H7 (cell line): Measurements from ENCODE around the gene IFNLR1. TPM values are rescaled to one million over a fixed set of nuclear protein-coding genes. Genes with fewer than 3 reads are reported as not detected.

ENCODE experiments used
- DNase-seq: peaks from one replicate; pipeline ENCODE4 v3.0.0; 2012
- H3K27me3 ChIP-seq: 2 replicates; pipeline ENCODE4 v1.6.0; 2011; ENCODE audit warnings: mild to moderate bottlenecking, low read length; ENCODE audit not compliant: control insufficient read depth, insufficient read depth
- H3K36me3 ChIP-seq: replicated peaks from 2 replicates; pipeline ENCODE4 v1.5.1; 2011; ENCODE audit warnings: low read length; ENCODE audit not compliant: control insufficient read depth, insufficient read depth
- H3K4me3 ChIP-seq: 2 replicates; pipeline ENCODE4 v1.5.1; 2011; ENCODE audit warnings: low read depth, mild to moderate bottlenecking, control low read depth, low read length, moderate library complexity; ENCODE audit not compliant: insufficient read depth
- total RNA-seq: library from RNA; depleted of rRNA; stranded (reverse); fragments of >200 nt; shearing (Covaris generic); gene quantifications from 2 replicates; pipeline ENCODE4 v1.2.3, GENCODE V29; 2014

Gene IFNLR1
- total RNA-seq, 1 experiment from 2014 or later = 6.7 TPM

DNA sequence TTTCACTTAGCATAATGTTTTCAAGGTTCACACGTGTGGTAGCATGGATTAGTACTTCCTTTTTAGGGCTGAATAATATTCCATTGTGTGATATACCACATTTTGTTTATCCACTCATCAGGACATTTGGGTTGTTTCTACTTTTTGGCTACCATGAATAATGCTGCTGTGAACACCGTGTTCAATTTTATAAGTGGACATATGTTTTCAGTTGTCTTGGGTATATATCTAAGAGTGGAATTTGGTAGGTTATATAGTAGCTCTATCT is 47.9 kb downstream of the IFNLR1 start:
- no peak for DNase-seq

DNA sequence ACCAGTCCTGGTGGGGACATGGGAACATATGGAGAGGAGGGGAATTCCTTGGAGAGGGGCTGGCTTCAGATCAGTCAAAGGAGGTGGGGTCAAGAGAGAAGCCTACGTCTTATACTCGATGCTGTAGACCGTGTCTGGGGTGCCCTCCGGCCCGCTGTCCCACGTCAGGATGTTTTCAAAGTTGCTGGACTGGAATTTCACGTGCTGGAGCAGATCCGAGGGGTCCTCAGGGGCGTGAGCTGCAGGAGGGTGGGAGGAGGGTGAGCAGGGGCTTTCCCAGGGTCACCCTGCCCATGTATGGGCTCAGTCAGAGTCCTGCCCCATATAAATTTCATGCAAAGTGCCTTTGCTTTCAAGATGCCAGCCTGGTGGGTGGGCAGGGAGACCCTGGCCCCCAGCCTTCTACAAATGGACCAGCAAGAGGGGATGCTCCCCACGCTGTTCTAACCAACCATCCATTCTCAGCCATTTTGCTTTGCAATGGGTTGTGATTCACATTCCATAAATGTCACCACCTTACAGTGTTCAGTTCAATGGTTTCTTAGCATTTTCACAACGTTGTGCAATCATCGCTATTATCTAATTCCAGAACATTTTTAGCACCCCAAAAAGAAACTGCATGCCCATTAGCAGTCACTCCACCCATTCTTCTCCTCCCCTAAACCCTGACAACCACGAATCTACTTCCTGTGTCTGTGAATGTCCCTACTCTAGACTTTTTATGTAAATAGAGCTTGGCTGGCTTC is 48.4 kb downstream of the IFNLR1 start:
- Histone ChIP-seq H3K36me3 (no peaks in the 10 kb centered on the region), H3K27me3 (no peaks in the 10 kb centered on the region; the same call in 1 of the 2 replicates), H3K4me3 (no peak overlapping the region)
- DNase-seq = no peak

More for the DNA sequence above, 47.9 kb downstream of the IFNLR1 start:
- no peak overlapping the region for H3K4me3 ChIP-seq
- no peaks in the 10 kb centered on the region for H3K36me3 ChIP-seq
- no peaks in the 10 kb centered on the region; the same call in 1 of the 2 replicates for H3K27me3 ChIP-seq

DNA sequence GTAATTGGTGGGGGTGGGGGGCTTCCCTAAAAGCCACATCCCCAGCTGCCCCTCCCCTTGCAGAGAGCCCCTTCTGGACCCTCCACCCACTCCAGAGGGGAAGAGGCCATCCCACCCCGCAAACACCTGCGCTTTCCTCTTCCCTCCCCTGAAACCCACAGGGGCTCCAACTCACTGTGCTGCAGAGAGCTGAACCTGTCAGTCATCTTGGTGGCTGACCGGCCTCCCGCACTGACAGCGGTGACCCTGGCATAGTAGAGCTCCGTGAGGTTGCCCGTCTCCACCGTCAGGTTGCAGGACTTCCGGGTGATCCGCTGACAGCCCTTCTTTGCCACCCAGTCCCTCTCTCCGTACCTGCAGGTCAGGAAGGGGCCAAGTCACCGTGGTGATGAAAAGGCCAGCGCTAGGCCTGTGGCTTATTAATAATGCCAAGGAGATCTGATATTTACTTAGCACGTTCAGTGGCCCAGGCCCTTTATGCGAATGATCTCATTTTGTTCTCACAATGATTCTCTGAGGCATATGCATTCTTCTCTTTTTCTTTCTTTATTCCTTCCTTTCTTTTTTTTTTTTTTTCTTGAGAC is 50.0 kb downstream of the IFNLR1 start:
- Histone ChIP-seq H3K27me3 (no peaks in the 10 kb centered on the region; the same call in 1 of the 2 replicates), H3K4me3 (no peak overlapping the region), H3K36me3 (no peaks in the 10 kb centered on the region)
- DNase-seq = no peak

DNA sequence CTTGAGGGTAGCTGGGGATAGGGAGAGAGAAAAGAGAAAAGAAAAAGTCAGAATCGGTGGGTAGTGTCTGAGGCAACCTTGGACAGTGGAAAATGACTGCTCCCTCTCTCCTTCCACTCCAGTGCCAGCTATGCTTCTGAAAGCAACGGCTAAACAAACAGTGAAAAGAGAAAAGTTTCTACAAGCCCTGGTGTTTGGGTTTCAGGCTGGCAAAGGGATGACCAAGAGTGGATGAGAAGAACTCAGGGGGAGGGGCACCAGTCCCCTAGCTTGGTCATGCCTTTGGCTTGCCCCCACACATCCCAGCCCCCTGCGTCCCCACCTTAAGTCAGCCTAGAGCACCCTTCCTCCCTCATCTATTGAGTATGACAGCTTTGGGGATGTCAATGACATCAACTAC is 52.7 kb downstream of the IFNLR1 start:
- H3K27me3 ChIP-seq = no peaks in the 10 kb centered on the region
- DNase-seq = no peak
- no peaks in the 10 kb centered on the region for H3K36me3 ChIP-seq
- no peak overlapping the region for H3K4me3 ChIP-seq

DNA sequence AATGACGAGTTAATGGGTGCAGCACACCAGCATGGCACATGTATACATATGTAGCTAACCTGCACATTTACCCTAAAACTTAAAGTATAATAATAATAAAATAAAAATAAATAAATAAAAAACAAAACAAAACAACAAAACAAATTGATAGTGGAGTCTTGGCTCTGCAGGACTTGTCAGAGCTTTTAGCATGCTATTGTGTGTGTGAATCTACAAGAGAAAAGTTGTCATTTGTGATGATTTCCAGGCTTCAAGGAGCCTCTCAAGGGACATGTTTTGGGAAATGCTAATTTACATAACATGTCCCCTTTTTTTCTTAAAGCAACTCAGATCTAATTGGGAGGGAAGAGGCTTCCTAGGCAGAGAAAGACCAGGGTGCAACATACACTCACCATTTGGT is 53.3 kb downstream of the IFNLR1 start:
- Histone ChIP-seq H3K27me3 (no peaks in the 10 kb centered on the region), H3K36me3 (no peaks in the 10 kb centered on the region), H3K4me3 (no peak overlapping the region)
- no peak for DNase-seq

DNA sequence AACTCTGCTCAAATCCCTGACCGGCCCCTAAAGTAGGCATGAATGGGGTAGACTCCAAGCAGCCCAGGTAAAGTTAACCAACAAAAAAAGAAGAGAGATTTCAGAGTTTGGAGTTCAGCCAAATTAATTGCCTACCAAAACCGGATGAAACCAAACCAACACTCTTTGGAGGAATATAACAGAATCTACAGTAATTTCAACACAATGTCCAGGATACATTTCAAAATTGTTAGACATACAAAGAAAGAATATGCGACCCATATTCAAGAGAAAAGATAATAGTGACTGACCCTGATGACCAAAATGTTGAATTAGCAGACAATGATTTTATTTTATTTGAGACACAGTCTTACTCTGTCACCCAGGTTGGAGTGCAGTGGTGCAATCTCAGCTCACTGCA is 56.7 kb downstream of the IFNLR1 start:
- no peak for DNase-seq
- no peaks in the 10 kb centered on the region for H3K27me3 ChIP-seq
- H3K36me3 ChIP-seq = no peaks in the 10 kb centered on the region

DNA sequence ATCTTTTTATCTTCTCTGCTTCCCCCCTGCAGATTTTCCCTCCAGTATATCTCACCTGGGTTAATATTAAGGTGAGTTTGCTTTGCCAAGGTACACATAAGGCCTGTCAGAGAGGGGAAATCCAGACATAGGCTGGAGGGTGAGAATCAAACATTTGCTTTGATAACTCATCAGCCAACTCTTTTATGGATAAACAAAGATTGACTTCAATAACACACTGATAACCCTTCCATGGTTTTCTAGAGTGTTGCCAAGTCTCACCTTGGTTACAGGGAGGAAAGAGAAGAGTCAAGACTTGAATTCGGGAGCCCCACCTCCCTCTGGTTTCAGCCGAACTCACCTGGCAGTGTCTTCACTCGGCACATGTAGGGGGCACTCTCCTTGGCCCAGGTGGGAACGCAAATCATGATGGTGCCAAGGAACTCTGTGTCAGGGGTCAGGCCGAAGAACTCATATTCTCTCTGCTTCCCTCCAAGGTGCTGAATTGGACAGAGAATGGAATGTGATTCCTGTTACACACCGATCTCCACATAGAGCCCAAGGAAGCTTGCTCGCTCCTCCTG is 59.2 kb downstream of the IFNLR1 start:
- no peaks in the 10 kb centered on the region for H3K27me3 ChIP-seq
- no peaks in the 10 kb centered on the region for H3K36me3 ChIP-seq
- no peak overlapping the region for H3K4me3 ChIP-seq
- DNase-seq = no peak

More for the DNA sequence above, 56.7 kb downstream of the IFNLR1 start:
- H3K4me3 ChIP-seq = no peak overlapping the region

DNA sequence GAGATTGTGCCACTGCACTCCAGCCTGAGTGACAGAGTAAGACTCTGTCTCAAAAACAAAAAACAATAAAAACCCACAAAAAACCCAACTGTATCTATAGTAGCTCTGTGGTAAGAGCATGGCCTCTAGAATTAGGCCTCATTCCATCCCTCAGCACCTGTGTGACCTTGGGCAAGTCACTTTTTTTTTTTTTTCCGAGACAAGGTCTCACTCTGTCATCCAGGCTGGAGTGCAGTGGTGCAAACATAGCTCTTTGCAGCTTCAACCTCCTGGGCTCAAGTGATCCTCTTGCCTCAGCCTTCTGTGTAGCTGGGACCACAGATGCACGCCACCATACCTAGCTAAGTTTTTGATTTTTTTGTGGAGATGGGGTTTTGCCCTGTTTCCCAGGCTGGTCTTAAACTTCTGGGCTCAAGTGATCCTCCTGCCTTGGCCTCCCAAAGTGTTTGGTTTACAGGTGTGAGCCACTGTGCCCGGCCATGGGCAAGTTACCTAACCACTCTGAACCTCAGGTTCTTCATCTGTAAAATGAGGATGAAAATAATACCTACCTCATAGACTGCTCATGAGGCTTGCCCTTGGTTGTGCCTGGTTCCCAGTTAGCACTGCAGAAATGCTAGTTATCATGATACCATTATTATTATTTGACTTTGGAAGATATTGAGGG is 59.8 kb downstream of the IFNLR1 start:
- no peaks in the 10 kb centered on the region for H3K36me3 ChIP-seq
- DNase-seq = no peak
- no peaks in the 10 kb centered on the region for H3K27me3 ChIP-seq
- no peak overlapping the region for H3K4me3 ChIP-seq

DNA sequence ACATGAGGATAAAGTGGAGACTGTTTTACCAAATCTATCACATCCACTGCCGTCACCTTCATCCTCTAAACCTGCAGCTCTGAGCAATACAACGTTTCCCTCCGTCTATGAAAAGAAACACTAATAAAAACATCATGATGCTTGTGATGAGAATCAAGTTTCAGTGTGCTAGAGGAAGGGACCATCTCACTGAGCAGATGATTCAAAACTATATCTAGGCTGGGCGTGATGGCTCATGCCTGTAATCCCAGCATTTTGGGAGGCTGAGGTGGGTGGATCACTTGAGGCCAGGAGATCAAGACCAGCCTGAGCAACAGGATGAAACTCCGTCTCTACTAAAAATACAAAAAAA is 60.4 kb downstream of the IFNLR1 start:
- no peaks in the 10 kb centered on the region for H3K36me3 ChIP-seq
- no peak for DNase-seq
- H3K4me3 ChIP-seq = no peak overlapping the region
- H3K27me3 ChIP-seq = no peaks in the 10 kb centered on the region

DNA sequence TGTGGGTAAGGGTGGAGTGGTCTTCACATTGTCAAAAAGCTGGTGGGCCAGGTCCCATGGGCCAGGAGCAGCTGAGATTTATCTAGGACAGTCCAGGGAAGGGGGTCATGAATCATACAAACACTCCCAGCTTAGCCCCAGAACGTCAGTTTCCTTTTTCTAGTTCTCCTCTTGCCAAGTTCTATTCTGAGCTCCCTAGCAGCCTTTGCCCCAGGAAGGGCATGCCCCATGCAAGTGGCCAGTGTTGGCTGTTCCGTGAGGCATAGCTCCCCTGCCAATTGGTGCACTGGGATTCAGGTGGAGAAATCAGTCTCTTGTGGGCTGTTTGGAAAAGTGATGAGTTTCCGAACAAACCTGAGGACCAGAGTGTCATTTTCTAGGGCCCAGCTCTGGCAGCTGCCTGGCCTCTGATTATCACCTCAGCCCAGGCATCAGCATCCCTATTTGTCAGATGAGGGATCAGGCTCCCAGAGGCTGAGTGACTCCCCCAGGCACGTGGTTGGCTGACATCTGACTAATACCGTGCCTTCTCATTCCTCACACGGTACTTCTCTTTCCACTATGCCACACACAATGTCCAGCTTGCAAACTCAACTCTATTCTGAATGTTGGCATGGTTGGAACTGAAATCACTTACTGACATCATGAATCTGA is 60.9 kb downstream of the IFNLR1 start:
- Histone ChIP-seq H3K36me3 (no peaks in the 10 kb centered on the region), H3K27me3 (no peaks in the 10 kb centered on the region), H3K4me3 (no peak overlapping the region)
- no peak for DNase-seq

DNA sequence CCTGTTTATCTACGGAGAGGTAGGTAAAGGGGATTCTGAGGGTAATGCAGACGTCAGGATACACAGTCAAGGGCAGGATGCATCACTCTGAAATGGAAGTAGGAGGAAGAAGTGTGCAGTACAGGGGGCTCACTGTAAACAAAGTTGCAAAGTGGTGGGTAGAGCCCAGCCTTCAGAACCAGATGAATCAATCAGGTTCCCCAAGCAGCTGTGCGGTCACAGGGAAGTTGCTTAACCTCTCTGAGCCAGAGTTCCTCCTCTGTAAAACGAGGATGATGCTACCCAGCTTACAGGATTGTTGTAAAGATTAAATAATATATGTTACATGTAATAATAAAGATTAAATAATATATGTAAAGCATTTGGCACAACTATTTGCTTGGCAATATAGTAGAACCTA is 61.6 kb downstream of the IFNLR1 start:
- Histone ChIP-seq H3K4me3 (no peak overlapping the region), H3K27me3 (no peaks in the 10 kb centered on the region), H3K36me3 (no peaks in the 10 kb centered on the region)
- DNase-seq = no peak

DNA sequence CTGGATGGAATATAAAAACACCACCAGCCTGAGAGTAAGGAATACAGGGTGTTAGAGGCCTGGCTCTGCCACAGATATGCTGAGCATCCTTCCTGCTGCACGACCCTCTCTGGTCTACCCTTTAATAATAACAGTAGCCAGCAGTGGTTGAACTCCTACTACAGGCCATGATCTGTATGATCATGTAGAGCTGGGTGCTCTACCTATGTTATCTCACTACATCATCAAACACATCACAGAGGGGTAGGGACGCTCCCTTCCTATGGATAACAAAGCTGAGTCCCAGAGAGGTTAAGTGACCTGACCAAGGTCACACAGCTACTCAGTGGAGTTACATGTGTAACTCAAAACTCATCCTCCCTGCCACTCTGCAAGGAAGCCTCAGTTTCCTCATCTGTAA is 62.1 kb downstream of the IFNLR1 start:
- no peaks in the 10 kb centered on the region for H3K27me3 ChIP-seq
- H3K36me3 ChIP-seq = no peaks in the 10 kb centered on the region
- H3K4me3 ChIP-seq = no peak overlapping the region
- no peak for DNase-seq

DNA sequence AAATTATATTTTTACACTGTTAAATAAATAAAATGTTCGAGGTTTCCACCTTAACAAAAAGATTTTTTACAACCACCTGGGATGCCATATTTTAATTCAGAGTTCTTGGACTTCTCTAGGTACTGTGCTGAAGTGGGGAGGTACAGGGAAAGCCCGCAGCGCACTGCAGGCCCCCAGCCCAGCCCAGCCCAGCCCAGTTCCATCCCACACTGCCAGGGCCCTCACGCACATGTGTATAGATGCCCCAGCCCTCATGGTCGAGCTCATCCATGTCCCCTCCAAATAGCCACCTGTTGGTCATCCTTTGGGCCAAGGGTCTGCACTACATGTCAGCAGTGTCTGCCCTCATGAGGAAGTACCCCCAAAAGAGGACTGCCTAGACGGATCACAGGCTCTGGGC is 63.5 kb downstream of the IFNLR1 start:
- DNase-seq = no peak
- Histone ChIP-seq H3K27me3 (no peaks in the 10 kb centered on the region), H3K36me3 (no peaks in the 10 kb centered on the region), H3K4me3 (no peak overlapping the region)

DNA sequence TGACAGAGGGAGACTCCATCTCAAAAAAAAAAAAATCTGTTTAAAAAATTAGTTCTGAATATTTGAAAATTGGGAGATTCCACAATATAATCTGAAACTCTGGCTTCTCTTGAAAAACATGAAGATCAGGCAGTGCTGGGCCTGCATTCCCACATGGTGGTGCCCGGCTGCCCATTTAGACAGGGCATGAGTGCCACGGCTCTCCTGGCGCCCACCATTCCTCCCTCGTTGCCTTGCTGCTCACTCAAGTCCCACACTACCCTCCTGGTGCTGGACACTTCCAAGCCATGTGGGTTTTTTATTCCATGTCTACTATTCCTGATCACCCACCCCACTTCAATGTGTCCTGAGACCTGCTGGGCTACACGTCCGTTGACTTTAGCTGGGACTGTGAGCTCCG is 64.3 kb downstream of the IFNLR1 start:
- H3K27me3 ChIP-seq = no peaks in the 10 kb centered on the region
- no peaks in the 10 kb centered on the region for H3K36me3 ChIP-seq
- no peak for DNase-seq
- no peak overlapping the region for H3K4me3 ChIP-seq

DNA sequence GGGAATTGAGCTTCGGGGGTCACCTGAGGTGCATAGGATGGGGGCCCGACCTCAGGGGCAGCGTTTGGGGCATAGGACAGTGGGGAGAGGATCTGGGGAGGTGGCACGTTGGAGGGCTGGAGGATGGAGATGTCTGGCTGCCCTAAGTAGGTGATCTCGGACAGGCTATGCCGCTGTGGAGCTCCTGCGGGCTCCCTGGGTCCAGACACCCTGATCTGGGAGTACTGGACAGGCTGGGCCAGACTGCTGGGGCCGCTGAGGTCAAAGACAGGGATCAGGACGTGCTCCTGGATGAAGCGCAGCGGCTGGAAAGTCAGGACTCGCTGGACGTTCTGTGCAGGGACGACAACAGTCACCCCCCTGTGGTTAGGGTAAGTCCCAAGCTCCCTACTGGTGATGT is 65.7 kb downstream of the IFNLR1 start:
- DNase-seq = no peak
- no peak overlapping the region for H3K4me3 ChIP-seq
- no peaks in the 10 kb centered on the region for H3K27me3 ChIP-seq
- no peaks in the 10 kb centered on the region for H3K36me3 ChIP-seq
